ENCODE data around the gene VEZT. TPM values are rescaled to one million over a fixed set of nuclear protein-coding genes. Genes with fewer than 3 reads are reported as not detected.

Gene VEZT
- total and polyA plus RNA-seq, 9 of the 15 experiments (the other 6 are each of a cell fraction or from before 2014, with no cell fraction given), result 16.1 to 61.5 (median 32.6) TPM

DNA sequence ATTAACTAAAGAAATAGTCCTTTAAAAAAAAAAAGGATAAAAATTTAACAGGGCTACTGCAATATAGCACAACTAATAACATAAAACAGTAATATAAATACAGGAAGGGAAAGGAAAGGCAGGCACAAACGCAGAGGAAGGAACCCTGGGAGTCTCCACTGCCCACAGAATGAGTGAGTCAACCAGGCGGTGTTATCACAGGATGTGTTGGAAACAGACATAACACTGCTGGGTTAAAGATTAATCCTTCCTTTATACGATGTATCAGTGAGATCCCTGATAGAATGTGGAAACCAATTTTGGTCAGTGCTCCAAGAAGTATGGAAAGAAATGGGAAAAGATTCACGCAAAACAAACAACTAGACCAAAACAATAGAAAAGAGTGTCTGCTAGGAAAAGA lies 48.2 kb upstream of the VEZT start:
- no peaks in the 10 kb centered on the region for H3K9me3 ChIP-seq (replicated peaks; ENCODE audit: control insufficient read depth, insufficient read depth, low read depth, low read length)
- H3K9me1 ChIP-seq (ENCODE audit: control insufficient read depth, insufficient read depth, low read length), result no peaks in the 10 kb centered on the region
- H3K27me3 ChIP-seq (ENCODE audit: control insufficient read depth in 2 of 2, insufficient read depth in 2 of 2, low read length in 2 of 2), result no peaks in the 10 kb centered on the region
- peaks cover 2% of the 10 kb centered on the region; the same call in 1 of the 3 replicates for H3K36me3 ChIP-seq (ENCODE audit: control insufficient read depth, insufficient read depth, low read length)
- ChIA-PET CTCF (ENCODE audit: low intra/inter-chr PET ratio) (no interaction called here), POLR2A (no interaction called here)
- ATAC-seq, result peak; percentile 77
- 19% methylated on average over 4 of the region's 4 CpGs for WGBS (ENCODE audit: insufficient coverage, low coverage, missing lambda C conversion rate)
- H3K9ac ChIP-seq (ENCODE audit: insufficient read depth in 1 of 2, low read depth in 2 of 2, low read length in 2 of 2), result no peak overlapping the region
- no peaks in the 10 kb centered on the region for H3K79me2 ChIP-seq (ENCODE audit: control insufficient read depth, insufficient read depth, low read length)
- H3K4me1 ChIP-seq (replicated peaks in 1 of 2; ENCODE audit: control insufficient read depth in 2 of 2, insufficient read depth in 2 of 2, low read length in 2 of 2), result peaks cover 10 to 28% of the 10 kb centered on the region in 2 experiments; a peak in 3 of 5 replicates
- peak; percentile 69 for FAIRE-seq
- H2AFZ ChIP-seq (ENCODE audit: low read depth, low read length), result peak overlapping the region; percentile 11
- peak; percentile 32 to 72 (median 44) for DNase-seq (ENCODE audit: extremely low read depth in 1 of 4, low spot score in 3 of 4)
- intact Hi-C loops (cut with micrococcal nuclease) (loop anchor here (10.0 kb wide), 1 partner anchor 45 kb away; the partner anchor contains the start of genes FGD6 and VEZT), in situ Hi-C loops (cut with MboI) (no loop called here)
- H3K4me2 ChIP-seq (ENCODE audit: insufficient read depth, low read length), result no peak overlapping the region
- H3K27ac ChIP-seq (ENCODE audit: extremely low read depth, low read depth, low read length), result peak overlapping the region; percentile 42; the same call in 2 of the 3 replicates
- H3K4me3 ChIP-seq, result no peak overlapping the region
- no TSS peak for BruUV-seq (replicated peaks)
- no peaks in the 10 kb centered on the region for H4K20me1 ChIP-seq (replicated peaks; ENCODE audit: control insufficient read depth, insufficient read depth, low read length)
- TF ChIP-seq MGA (IDR thresholded peaks at IDR 0.05), result no peak
- TF ChIP-seq SMARCA4 (IDR thresholded peaks at IDR 0.05), result peak; percentile 85
- TF ChIP-seq TCF3 (CRISPR knock-in tag; IDR thresholded peaks at IDR 0.05), result peak; percentile 72
- no peak for TF ChIP-seq ZFX (CRISPR knock-in tag; IDR thresholded peaks at IDR 0.05)
- TF ChIP-seq ZNF165 (CRISPR knock-in tag; IDR thresholded peaks at IDR 0.05; ENCODE audit: borderline replicate concordance), result no peak
- peak; percentile 58 for TF ChIP-seq CBFA2T2 (conservative IDR thresholded peaks at IDR 0.05)
- 0 out of 2 replicates have a peak, but pooled peaks have one; percentile 38 for TF ChIP-seq MBD2 (IDR thresholded peaks at IDR 0.05; ENCODE audit: borderline replicate concordance, low read depth)
- TF ChIP-seq CREM (IDR thresholded peaks at IDR 0.05; ENCODE audit: low read depth), result peak; percentile 14; the same call in 1 of the 2 replicates
- TF ChIP-seq ARID2 (IDR thresholded peaks at IDR 0.05), result no peak
- 0 out of 2 replicates have a peak, but pooled peaks have one; percentile 60 for TF ChIP-seq ZNF589 (CRISPR knock-in tag; IDR thresholded peaks at IDR 0.05; ENCODE audit: low read depth)
- peak; percentile 93 for TF ChIP-seq ZNF445 (CRISPR knock-in tag; IDR thresholded peaks at IDR 0.05; ENCODE audit: low read depth)
- no peak for TF ChIP-seq PTTG1 (tag; IDR thresholded peaks at IDR 0.05; ENCODE audit: low read depth)

Data from K562 (cell line).